GM12875 (cell line): ENCODE data around the gene HLTF.

Source experiments
- H3K4me3 ChIP-seq: one replicate; pipeline ENCODE4 v1.5.1; 2011; ENCODE audit warnings: low read depth, low read length, control low read depth
- TF ChIP-seq, protein P1 (sequence below): IDR thresholded peaks from 2 replicates; pipeline ENCODE4 v1.5.1; 2011; ENCODE audit warnings: low read depth, mild to moderate bottlenecking, control low read depth, inconsistent platforms, low read length, moderate library complexity, borderline replicate concordance; ENCODE audit not compliant: insufficient read depth

HLTF gene

GRCh38 chr3:149018247-149018646, 68.1 kb downstream of the HLTF start:
- H3K4me3 ChIP-seq, result no peak overlapping the region
- TF ChIP-seq, protein P1, sequence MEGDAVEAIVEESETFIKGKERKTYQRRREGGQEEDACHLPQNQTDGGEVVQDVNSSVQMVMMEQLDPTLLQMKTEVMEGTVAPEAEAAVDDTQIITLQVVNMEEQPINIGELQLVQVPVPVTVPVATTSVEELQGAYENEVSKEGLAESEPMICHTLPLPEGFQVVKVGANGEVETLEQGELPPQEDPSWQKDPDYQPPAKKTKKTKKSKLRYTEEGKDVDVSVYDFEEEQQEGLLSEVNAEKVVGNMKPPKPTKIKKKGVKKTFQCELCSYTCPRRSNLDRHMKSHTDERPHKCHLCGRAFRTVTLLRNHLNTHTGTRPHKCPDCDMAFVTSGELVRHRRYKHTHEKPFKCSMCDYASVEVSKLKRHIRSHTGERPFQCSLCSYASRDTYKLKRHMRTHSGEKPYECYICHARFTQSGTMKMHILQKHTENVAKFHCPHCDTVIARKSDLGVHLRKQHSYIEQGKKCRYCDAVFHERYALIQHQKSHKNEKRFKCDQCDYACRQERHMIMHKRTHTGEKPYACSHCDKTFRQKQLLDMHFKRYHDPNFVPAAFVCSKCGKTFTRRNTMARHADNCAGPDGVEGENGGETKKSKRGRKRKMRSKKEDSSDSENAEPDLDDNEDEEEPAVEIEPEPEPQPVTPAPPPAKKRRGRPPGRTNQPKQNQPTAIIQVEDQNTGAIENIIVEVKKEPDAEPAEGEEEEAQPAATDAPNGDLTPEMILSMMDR, result no peak

- H3K4me3 ChIP-seq, result no peak overlapping the region
- TF ChIP-seq, protein P1, result no peak
Measured at GRCh38 chr3:149016669-149017541, 69.4 kb downstream of the HLTF start.

- TF ChIP-seq, protein P1, result no peak
- H3K4me3 ChIP-seq, result no peak overlapping the region
Measured at GRCh38 chr3:149016242-149016641, 70.1 kb downstream of the HLTF start.

DNA sequence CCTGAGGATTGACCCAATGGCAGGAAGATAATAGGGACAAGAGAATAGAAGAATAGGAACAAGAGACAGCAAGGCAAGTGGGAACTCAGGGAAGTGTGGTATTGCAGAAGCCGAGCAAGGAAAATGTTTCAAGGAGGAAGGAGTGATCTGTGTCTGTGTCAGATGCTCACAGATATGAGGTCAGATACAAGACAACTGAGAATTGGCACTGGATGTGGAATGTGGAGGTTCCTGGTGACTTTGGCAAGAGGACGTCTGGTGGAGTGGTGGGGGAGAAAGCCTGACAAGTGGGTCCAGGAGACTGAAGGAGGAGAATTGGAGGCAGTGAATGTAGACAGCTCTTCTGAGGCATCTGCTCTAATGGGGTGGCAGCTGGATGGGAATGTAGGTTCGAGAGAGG, 70.9 kb downstream of the HLTF start:
- TF ChIP-seq, protein P1, result no peak
- no peak overlapping the region for H3K4me3 ChIP-seq

GRCh38 chr3:149013726-149014125, 72.6 kb downstream of the HLTF start:
- TF ChIP-seq, protein P1, result no peak
- no peak overlapping the region for H3K4me3 ChIP-seq

DNA sequence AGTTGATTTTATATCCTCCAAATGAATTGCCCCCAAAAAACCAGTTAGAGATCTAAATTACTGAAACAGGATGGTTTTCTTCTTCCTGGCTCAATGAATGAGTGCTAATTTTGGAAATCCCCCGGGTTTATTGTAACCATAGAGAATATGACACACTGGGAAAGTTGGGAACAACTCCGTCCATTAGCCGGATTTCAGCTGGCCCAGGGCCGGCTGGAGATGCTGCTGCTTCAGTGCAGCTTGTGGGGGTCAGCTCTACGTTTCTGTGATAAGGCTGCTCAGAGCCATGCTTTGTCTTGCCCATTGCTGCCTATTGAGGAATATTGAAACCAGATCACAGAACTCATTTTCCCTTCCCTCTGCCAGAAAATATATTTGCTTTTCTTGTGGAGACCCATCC, 74.7 kb downstream of the HLTF start:
- H3K4me3 ChIP-seq, result no peak overlapping the region
- TF ChIP-seq, protein P1, result no peak

GRCh38 chr3:149010966-149011365, 75.4 kb downstream of the HLTF start:
- H3K4me3 ChIP-seq, result no peak overlapping the region
- TF ChIP-seq, protein P1, result no peak
